NK-92 treated with Interleukin-12 subunit alpha and Interleukin-12 subunit beta, amount 100 ng/mL, for 24 hours (cell line): ENCODE results near the gene ASB16.

Experiments used
- DNase-seq: peaks from one replicate; lab custom pipeline; 2025; lab: John Stamatoyannopoulos, UW

ASB16 gene

GRCh38 chr17:44209786-44210341 is 39.4 kb downstream of the ASB16 start:
- peak; percentile 45 for DNase-seq

- peak; percentile 62 for DNase-seq
Observed at GRCh38 chr17:44210342-44211192, 40.1 kb downstream of the ASB16 start.

- no peak for DNase-seq
Observed at GRCh38 chr17:44211281-44212265, 41.1 kb downstream of the ASB16 start.

GRCh38 chr17:44212507-44213402 is 42.3 kb downstream of the ASB16 start:
- DNase-seq: no peak

- no peak for DNase-seq
Observed at GRCh38 chr17:44213403-44214229, 43.1 kb downstream of the ASB16 start.

- DNase-seq: no peak
Observed at GRCh38 chr17:44214230-44214494, 43.7 kb downstream of the ASB16 start.

- no peak for DNase-seq
Observed at GRCh38 chr17:44214896-44215295, 44.4 kb downstream of the ASB16 start.

- DNase-seq: no peak
Observed at GRCh38 chr17:44216173-44216572, 45.7 kb downstream of the ASB16 start.

GRCh38 chr17:44216694-44217093 is 46.2 kb downstream of the ASB16 start:
- DNase-seq: no peak

GRCh38 chr17:44217738-44218343 is 47.3 kb downstream of the ASB16 start:
- DNase-seq: no peak

GRCh38 chr17:44218344-44219107 is 48.0 kb downstream of the ASB16 start:
- DNase-seq: peak; percentile 79

GRCh38 chr17:44219108-44219615 is 48.7 kb downstream of the ASB16 start:
- DNase-seq: peak; percentile 68

GRCh38 chr17:44219616-44220212 is 49.2 kb downstream of the ASB16 start, which contains the start of gene UBTF:
Gene UBTF (minus strand): TSS chr17:44219675. CDS start chr17:44218229, 1,446 bp downstream.
- peak; percentile 70 for DNase-seq

- DNase-seq: peak; percentile 65
Observed at GRCh38 chr17:44220213-44221083, 49.9 kb downstream of the ASB16 start.

GRCh38 chr17:44221084-44221861 is 50.8 kb downstream of the ASB16 start:
- DNase-seq: peak; percentile 61

GRCh38 chr17:44221862-44222111 is 51.3 kb downstream of the ASB16 start:
- no peak for DNase-seq
